GM21717 (cell line): ENCODE results near the gene CDR2.
"Not testable (repeated sequence)": the region's sequence is repeated elsewhere in the genome, so short reads cannot be mapped to it uniquely, and the experiment has no call there.

Source experiments
- ATAC-seq: cut with Tn5 transposase; IDR thresholded peaks from one replicate; pipeline ENCODE4 v1.9.1; 2021; ENCODE audit warnings: mild to moderate bottlenecking, moderate library complexity; ENCODE audit not compliant: unreplicated experiment

Gene CDR2

DNA sequence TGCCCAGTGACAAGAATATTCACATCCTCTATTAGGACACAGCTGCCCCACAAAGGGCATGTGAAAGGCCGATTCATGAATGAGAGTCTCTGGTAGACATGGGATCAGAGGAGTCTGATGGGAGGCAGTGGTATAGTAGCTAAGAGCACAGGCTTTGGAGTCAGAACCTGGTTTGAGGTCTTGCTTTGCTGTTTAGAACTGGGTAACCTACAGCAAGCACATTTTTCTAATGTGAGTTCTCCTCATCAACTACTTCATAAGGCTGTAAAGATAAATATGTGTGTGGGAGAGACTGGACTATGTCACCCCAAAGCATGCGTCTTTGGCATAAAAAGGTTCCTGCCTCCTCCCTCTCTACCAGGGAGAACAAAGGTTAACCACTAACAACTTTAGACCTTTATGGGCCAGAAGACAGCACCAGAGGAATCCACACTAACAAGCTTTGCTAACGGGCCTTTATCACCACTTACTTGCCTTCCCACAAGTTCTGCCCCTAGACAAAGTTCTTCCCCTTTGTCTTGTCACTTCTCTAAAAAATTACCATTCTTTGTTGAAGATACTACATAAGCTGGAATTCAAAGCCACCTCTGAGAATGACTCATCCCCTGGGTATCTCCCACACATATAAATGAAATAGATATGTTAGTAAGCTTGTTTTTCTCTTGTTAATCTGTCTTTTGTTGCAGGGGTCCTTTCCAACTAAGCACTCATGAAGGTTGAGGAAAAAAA is 21.1 kb downstream of the CDR2 start:
- no peak for ATAC-seq

- ATAC-seq = no peak
Measured at GRCh38 chr16:22352723-22353122, 21.7 kb downstream of the CDR2 start.

DNA sequence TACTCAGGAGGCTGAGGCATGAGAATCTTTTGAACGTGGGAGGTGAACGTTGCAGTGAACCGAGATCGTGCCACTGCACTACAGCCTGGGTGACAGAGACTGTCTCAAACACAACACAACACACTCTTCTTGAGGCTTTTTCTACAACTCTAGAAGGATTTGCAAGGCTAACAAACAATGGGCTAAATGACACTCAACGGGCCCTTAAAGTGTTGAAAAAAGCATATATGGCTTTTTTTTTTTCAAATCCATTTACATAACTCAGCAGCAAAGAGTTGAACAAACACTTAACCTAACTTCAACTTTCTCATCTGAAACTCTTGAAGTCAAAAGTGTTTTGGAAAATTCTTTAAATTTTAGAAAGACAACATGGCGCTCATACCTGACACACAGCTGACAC is 22.3 kb downstream of the CDR2 start:
- no peak for ATAC-seq

DNA sequence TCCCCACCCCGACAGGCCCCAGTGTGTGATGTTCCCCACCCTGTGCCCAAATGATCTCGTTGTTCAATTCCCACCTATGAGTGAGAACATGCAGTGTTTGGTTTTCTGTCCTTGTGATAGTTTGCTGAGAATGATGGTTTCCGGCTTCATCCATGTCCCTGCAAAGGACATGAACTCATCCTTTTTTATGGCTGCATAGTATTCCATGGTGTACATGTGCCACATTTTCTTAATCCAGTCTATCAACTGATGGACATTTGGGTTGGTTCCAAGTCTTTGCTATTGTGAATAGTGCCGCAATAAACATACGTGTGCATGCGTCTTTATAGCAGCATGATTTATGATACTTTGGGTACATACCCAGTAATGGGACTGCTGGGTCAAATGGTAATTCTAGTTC is 23.4 kb downstream of the CDR2 start:
- not testable (repeated sequence) for ATAC-seq

DNA sequence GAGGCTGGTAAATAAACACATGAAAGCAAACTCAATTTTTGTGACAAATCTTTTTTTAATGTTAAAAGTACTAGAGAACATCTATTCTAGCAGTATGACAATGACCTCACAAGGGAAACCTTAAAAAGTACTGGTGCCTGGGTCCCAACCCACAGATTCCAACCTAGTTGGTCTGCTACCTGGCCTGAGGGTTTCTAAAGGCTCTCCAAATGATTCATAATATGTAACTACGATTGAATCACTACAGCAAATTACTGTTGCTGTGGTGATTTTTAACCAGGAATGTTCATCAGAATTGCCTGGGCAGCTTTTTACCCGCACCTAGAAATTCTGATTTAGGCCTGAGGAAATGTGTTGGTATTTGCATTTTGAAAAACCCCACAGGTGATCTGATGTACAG is 26.1 kb downstream of the CDR2 start:
- ATAC-seq = no peak

DNA sequence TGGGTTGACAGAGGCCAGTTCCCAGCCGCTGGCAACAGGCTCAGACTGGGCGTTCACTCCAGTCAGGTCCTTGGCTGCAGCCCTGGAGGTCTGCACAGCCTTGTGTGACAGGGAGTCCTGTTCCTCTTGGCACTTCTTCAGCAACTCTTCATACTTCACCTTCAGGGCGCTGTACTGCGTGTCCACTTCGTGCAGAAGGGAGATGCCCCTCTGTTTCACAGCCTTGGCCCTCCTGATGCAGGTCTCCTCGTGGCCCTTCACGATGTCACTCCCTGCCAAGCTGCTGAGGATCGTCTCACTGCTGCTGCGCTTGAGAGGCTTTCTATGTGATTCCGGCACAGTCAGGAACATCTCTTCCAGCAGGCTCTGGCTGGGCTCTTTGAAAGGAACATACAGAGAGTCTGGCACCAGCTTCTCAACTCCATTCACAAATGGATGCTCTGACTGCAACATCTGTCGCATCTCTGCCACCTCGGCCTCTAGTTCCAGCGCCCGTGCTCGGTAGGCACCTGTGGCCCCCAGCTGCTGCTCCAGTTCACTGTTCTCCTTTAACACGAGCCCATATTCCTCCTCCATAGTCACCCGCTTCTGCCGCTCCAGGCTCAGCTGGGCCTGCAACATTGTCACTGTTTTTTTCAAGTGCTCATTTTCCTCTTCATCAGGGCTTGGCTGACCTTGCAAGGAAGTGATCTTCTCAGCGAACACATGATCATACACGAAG is 27.2 kb downstream of the CDR2 start:
- no peak for ATAC-seq

- ATAC-seq = no peak
Measured at GRCh38 chr16:22346483-22346882, 27.9 kb downstream of the CDR2 start.

GRCh38 chr16:22342082-22342481 is 32.3 kb downstream of the CDR2 start:
- no peak for ATAC-seq

DNA sequence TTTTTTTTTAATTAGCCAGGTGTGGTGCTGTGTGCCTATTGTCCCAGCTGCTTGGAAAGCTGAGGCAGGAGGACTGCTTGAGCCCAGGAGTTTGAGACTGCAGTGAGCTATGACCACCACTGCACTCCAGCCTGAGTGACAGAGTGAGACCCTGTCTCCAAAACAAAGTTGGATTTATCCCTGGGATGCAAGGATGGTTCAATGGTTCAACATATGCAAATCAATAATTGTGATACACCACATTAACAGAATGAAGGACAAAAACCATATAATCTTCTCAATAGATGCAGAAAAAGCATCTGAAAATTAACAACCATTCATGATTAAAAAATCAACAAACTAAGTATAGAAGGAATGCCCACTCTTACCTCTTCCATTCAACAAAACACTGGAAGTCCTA is 33.5 kb downstream of the CDR2 start:
- ATAC-seq = no peak

GRCh38 chr16:22337849-22338635 is 36.4 kb downstream of the CDR2 start:
- ATAC-seq = no peak

DNA sequence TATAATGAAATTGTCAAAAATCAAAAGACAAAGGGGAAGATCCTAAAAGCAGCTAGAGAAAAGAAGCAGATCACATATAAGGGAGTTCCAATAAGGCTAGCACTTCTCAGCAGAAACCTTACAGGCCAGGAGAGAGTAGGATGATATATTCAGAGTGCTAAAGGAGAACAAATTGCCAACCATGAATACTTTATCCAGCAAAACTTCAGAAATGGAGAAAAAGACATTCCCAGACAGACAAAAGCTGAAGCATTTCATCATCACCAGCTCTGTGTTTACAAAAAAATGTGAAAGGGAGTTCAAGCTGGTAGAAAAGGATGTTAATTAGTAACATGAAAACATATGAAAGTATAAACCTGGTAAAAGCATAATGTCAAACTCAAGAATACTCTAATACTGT is 37.4 kb downstream of the CDR2 start:
- ATAC-seq = no peak

DNA sequence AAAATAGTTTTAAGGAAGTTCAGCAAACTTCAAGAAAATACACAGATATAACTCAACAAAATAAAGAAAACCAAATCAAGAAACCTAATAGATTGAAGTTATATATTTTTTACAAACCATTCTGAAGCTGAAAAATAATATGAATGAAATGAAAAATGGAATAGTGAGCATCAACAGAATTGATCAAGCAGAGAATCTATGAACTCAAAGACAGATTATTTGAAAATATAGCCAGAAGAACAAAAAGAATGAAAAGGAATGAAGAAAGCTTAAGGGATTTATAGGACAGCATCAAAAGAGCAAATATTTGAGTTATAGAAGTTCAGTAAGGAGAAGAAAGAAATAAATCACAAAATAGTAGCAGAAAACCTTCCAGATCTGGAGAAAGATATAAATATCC is 37.8 kb downstream of the CDR2 start:
- ATAC-seq = no peak

DNA sequence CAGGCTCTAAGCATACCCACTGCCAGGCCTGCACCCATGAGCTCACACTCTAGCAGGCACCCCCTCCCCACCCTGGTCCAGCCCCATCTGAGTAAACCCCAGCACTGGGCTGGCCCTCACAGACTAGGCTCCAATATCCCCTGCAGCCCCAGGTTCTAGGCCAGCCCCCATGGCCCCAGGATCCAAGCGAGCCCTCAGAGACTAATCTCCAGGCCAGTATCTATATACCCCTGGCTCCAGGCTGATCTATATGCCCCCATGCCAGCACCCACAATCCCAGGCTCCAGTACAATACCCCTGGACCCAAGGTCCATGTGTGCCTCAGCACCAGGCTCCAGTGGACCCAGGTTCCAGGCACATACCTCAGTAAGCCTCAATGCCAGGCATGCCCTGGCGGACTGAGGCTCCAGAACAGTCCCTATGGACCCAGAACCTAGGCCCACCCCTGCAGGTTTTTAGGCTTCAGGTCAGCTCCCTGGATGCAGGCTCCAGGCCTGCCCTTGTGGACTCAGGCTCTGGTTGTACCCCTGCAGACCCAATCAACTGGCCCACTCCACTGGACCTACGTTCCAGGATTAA is 38.7 kb downstream of the CDR2 start:
- ATAC-seq = no peak

DNA sequence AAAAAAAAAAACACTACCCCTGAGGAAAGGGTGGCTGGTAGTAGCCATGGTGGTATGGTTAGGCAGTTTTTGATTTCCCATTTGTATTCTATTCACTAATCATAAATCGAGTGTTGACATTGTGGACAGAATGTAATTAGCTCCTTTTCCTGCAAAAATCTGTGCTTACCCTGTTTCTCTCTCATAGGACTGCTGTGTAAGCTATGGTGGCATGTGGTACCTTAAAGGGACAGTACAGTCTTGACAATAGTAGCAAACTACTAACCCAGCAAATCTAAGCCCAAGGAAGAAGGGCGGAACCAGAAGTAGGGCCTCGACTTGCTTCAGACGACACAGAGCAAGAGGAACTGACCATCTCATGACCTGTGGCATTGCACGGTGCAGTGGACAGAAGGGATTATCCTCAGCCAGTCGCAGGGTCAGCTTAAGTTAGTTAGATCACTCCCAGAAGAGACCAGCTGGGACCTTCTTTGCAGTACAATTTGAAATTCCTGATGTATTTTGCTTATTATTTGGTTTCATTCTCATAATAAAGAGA is 40.9 kb downstream of the CDR2 start:
- no peak for ATAC-seq

- no peak for ATAC-seq
Measured at GRCh38 chr16:22330326-22330725, 44.1 kb downstream of the CDR2 start.

DNA sequence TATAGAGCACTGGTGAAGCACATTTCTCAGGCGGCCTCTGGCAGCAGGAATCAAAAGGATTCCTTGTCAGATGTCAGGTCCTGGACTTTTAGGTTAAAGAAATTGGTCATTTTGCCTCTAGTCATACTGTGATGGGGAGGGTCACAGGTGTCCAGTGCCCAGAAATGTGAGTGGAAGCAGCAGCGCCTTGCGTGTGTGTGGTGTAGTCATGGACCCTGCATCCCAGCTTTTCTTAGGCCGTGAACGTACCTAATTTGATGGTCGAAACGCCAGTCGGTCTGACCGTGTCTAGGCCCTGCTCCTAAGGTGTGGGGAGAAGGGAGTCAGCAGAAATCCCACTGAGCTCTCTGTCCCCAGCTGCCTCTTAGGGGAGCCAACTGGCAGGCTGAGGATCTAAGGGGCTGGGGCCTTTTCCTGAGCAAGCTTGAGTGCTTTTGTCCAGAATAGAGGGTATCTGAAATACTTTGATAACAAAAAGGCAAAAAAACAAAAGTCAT is 45.2 kb downstream of the CDR2 start:
- ATAC-seq = no peak

- no peak for ATAC-seq
Measured at GRCh38 chr16:22328081-22328725, 46.2 kb downstream of the CDR2 start.

- no peak for ATAC-seq
Measured at GRCh38 chr16:22327446-22327775, 47.0 kb downstream of the CDR2 start.

- ATAC-seq = no peak
Measured at GRCh38 chr16:22326771-22327445, 47.5 kb downstream of the CDR2 start.

DNA sequence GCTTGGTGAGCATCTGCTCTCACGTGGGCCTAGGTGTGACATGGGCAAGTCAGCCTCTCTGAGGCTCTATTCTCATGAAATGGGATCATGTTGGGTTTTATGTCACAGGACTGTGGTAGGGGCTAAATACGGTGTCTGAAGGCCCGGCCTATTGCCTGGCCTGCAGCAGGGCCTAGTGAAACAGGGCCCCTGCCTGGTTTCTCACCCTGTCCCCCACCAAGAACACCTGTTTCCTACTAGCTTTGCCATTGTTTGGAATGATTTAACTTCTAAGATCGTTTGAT is 48.1 kb downstream of the CDR2 start:
- no peak for ATAC-seq
